ENCODE results near the gene VAV2. TPM values are rescaled to one million over a fixed set of nuclear protein-coding genes. Genes with fewer than 3 reads are reported as not detected.

VAV2 gene
- total RNA-seq, 1 donor from 2014 or later, result 4.9 TPM

- ATAC-seq (ENCODE audit: poor library complexity), result no peak
- intact Hi-C loops (cut with DNase I), result no loop called here
Measured at GRCh38 chr9:133830711-133831110, 161.4 kb downstream of the VAV2 start.

GRCh38 chr9:133830310-133830709, 161.8 kb downstream of the VAV2 start:
- DNase-seq, result no peak
- ATAC-seq (ENCODE audit: poor library complexity), result no peak
- intact Hi-C loops (cut with DNase I), result no loop called here

More at GRCh38 chr9:133830711-133831110, 161.4 kb downstream of the VAV2 start:
- DNase-seq, result no peak

GRCh38 chr9:133828338-133828997, 163.7 kb downstream of the VAV2 start:
- intact Hi-C loops (cut with DNase I), result no loop called here
- no peak for ATAC-seq (ENCODE audit: poor library complexity)
- peak; percentile 27 for DNase-seq

- DNase-seq (peak; percentile 37), ATAC-seq (ENCODE audit: poor library complexity) (peak; percentile 57)
- intact Hi-C loops (cut with DNase I), result no loop called here
Measured at GRCh38 chr9:133826289-133827085, 165.6 kb downstream of the VAV2 start.

GRCh38 chr9:133825555-133826218, 166.4 kb downstream of the VAV2 start:
- no peak for ATAC-seq (ENCODE audit: poor library complexity)
- intact Hi-C loops (cut with DNase I), result no loop called here
- DNase-seq, result peak; percentile 13

- DNase-seq (peak; percentile 28), ATAC-seq (ENCODE audit: poor library complexity) (no peak)
- intact Hi-C loops (cut with DNase I), result no loop called here
Measured at GRCh38 chr9:133824802-133825186, 167.3 kb downstream of the VAV2 start.

- ATAC-seq (ENCODE audit: poor library complexity), result no peak
- DNase-seq, result peak; percentile 9
- intact Hi-C loops (cut with DNase I), result no loop called here
Measured at GRCh38 chr9:133824106-133824801, 167.9 kb downstream of the VAV2 start.

- DNase-seq (no peak), ATAC-seq (ENCODE audit: poor library complexity) (no peak)
- intact Hi-C loops (cut with DNase I), result no loop called here
Measured at GRCh38 chr9:133823189-133824105, 168.7 kb downstream of the VAV2 start.

- intact Hi-C loops (cut with DNase I), result no loop called here
- no peak for ATAC-seq (ENCODE audit: poor library complexity)
- DNase-seq, result no peak
Measured at GRCh38 chr9:133822430-133823065, 169.6 kb downstream of the VAV2 start.

GRCh38 chr9:133821601-133822429, 170.3 kb downstream of the VAV2 start:
- no peak for ATAC-seq (ENCODE audit: poor library complexity)
- no peak for DNase-seq
- intact Hi-C loops (cut with DNase I), result no loop called here

- DNase-seq (no peak), ATAC-seq (ENCODE audit: poor library complexity) (no peak)
- intact Hi-C loops (cut with DNase I), result no loop called here
Measured at GRCh38 chr9:133819923-133820322, 172.2 kb downstream of the VAV2 start.

- DNase-seq (no peak), ATAC-seq (ENCODE audit: poor library complexity) (no peak)
- intact Hi-C loops (cut with DNase I), result no loop called here
Measured at GRCh38 chr9:133818444-133818843, 173.7 kb downstream of the VAV2 start.

- DNase-seq (no peak), ATAC-seq (ENCODE audit: poor library complexity) (no peak)
- intact Hi-C loops (cut with DNase I), result no loop called here
Measured at GRCh38 chr9:133815781-133816180, 176.3 kb downstream of the VAV2 start.

- DNase-seq (no peak), ATAC-seq (ENCODE audit: poor library complexity) (peak; percentile 26)
- intact Hi-C loops (cut with DNase I), result no loop called here
Measured at GRCh38 chr9:133814586-133815208, 177.4 kb downstream of the VAV2 start.

- intact Hi-C loops (cut with DNase I), result no loop called here
- peak; percentile 94 for ATAC-seq (ENCODE audit: poor library complexity)
- peak; percentile 76 for DNase-seq
Measured at GRCh38 chr9:133813749-133814585, 178.2 kb downstream of the VAV2 start.

Data from Right ventricle myocardium superior (tissue), 1 donor.